Endothelial cell of umbilical vein (primary cell): ENCODE data around the gene ARFRP1. TPM values are rescaled to one million over a fixed set of nuclear protein-coding genes. Genes with fewer than 3 reads are reported as not detected.

ENCODE experiments used
- BruUV-seq: library from RNA; stranded (reverse); fragments of 400-500 nt; replicated peaks from 2 replicates; lab custom pipeline; 2021; lab: Mats Ljungman, UMichigan
- CTCF ChIA-PET: fragments of 300-600, 350-600 bp; sonication (Branson Sonifier 250); formaldehyde crosslinking; loops from one replicate; lab custom pipeline; 2021; ENCODE audit warnings: antibody characterized with exemption, inconsistent platforms; lab: Charles Lee
- POLR2A ChIA-PET: fragments of 300-600, 350-600 bp; sonication (Branson Sonifier 250); formaldehyde crosslinking; loops from one replicate; lab custom pipeline; 2021; ENCODE audit warnings: antibody characterized with exemption, inconsistent platforms; lab: Charles Lee
- DNase-seq: peaks from one replicate; pipeline ENCODE4 v3.0.0-alpha.2; 2011; ENCODE audit warnings: low read depth, low spot score
- FAIRE-seq: peaks from 2 replicates; lab custom pipeline; 2011; peaks lifted over from hg19 to GRCh38; lab: Jason Lieb, UNC
- H2AFZ ChIP-seq: 2 replicates; pipeline ENCODE4 v1.6.0; 2012; ENCODE audit warnings: low read depth, low read length, control low read depth, inconsistent platforms
- H3K27ac ChIP-seq: 2 replicates; pipeline ENCODE4 v1.5.1; 2011; ENCODE audit warnings: low read depth, mild to moderate bottlenecking, control low read depth, low read length, moderate library complexity; ENCODE audit not compliant: insufficient read depth
- H3K27me3 ChIP-seq, 2 experiments: 2 replicates each; pipeline versions ENCODE4 v1.6.0 to v1.6.1; 2011; ENCODE audit warnings: low read length in 2 of 2, mixed read lengths in 1 of 2; ENCODE audit not compliant: control insufficient read depth in 2 of 2, insufficient read depth in 2 of 2
- H3K36me3 ChIP-seq, 2 experiments: 2 replicates in 1 of 2; 3 replicates in 1 of 2; pipeline ENCODE4 v1.5.1; 2011; ENCODE audit warnings: low read length in 2 of 2, mild to moderate bottlenecking in 1 of 2, moderate library complexity in 1 of 2; ENCODE audit not compliant: control insufficient read depth in 2 of 2, insufficient read depth in 2 of 2; ENCODE audit errors: extremely low read depth in 1 of 2
- H3K4me1 ChIP-seq: 3 replicates; pipeline ENCODE4 v1.5.1; 2011; ENCODE audit warnings: mild to moderate bottlenecking, low read length; ENCODE audit not compliant: control insufficient read depth, insufficient read depth; ENCODE audit errors: extremely low read depth
- H3K4me2 ChIP-seq: 2 replicates; pipeline ENCODE4 v1.6.1; 2011; ENCODE audit warnings: low read length, control low read depth, mixed read lengths; ENCODE audit not compliant: insufficient read depth
- H3K4me3 ChIP-seq, 3 experiments: fragments of 200-600 bp in 1 of 3; sonication (generic), shearing (Covaris generic) in 1 of 3; replicated peaks in 1 of 3; 2 replicates each; pipeline ENCODE4 v1.5.1; 2011 to 2016; ENCODE audit warnings: control low read depth in 3 of 3, low read length in 3 of 3, mild to moderate bottlenecking in 2 of 3, inconsistent platforms in 1 of 3, low read depth in 1 of 3, moderate library complexity in 1 of 3; ENCODE audit not compliant: insufficient read depth in 1 of 3
- H3K79me2 ChIP-seq: 2 replicates; pipeline ENCODE4 v1.6.0; 2012; ENCODE audit warnings: low read length, inconsistent platforms; ENCODE audit not compliant: control insufficient read depth, insufficient read depth
- H3K9ac ChIP-seq: replicated peaks from 2 replicates; pipeline ENCODE3; 2011; ENCODE audit warnings: low read length, control low read depth; ENCODE audit not compliant: insufficient read depth; ENCODE audit errors: extremely low read depth
- H3K9me1 ChIP-seq: replicated peaks from 3 replicates; pipeline ENCODE4 v1.6.0; 2011; ENCODE audit warnings: mild to moderate bottlenecking, low read length; ENCODE audit not compliant: control insufficient read depth, insufficient read depth; ENCODE audit errors: extremely low read depth
- H3K9me3 ChIP-seq: replicated peaks from 2 replicates; pipeline ENCODE4 v1.5.1; 2012; ENCODE audit warnings: low read length, inconsistent platforms; ENCODE audit not compliant: control insufficient read depth, insufficient read depth
- H4K20me1 ChIP-seq: replicated peaks from 2 replicates; pipeline ENCODE3; 2011; ENCODE audit warnings: mild to moderate bottlenecking, low read length; ENCODE audit not compliant: control insufficient read depth, insufficient read depth; ENCODE audit errors: extremely low read depth
- EZH2 ChIP-seq: IDR thresholded peaks from 2 replicates; pipeline ENCODE4 v1.6.1; 2012; ENCODE audit warnings: borderline replicate concordance, low read depth, mild to moderate bottlenecking, moderate library complexity, low read length, inconsistent platforms; ENCODE audit not compliant: severe bottlenecking
- FOS ChIP-seq: IDR thresholded peaks from 2 replicates; pipeline ENCODE4 v1.6.1; 2011; ENCODE audit warnings: mild to moderate bottlenecking, low read length, moderate library complexity, borderline replicate concordance; ENCODE audit not compliant: insufficient read depth
- GATA2 ChIP-seq: IDR thresholded peaks from 2 replicates; pipeline ENCODE4 v1.7.0; 2011; ENCODE audit warnings: low read depth, mild to moderate bottlenecking, moderate library complexity, mixed read lengths, low read length; ENCODE audit not compliant: insufficient read length, insufficient read depth
- JUN ChIP-seq: IDR thresholded peaks from 2 replicates; pipeline ENCODE4 v1.6.1; 2011; ENCODE audit warnings: borderline replicate concordance, low read depth; ENCODE audit not compliant: insufficient read length, insufficient read depth
- MYC ChIP-seq: IDR thresholded peaks from one replicate; pipeline ENCODE4 v1.6.1; 2011; ENCODE audit warnings: mild to moderate bottlenecking, low read depth, low read length
- POLR2A ChIP-seq: IDR thresholded peaks from 2 replicates; pipeline ENCODE4 v1.6.1; 2012; ENCODE audit warnings: low read depth, mild to moderate bottlenecking, control low read depth, low read length
- POLR2AphosphoS5 ChIP-seq: IDR thresholded peaks from 2 replicates; pipeline ENCODE4 v1.6.1; 2012; ENCODE audit warnings: low read depth, mild to moderate bottlenecking, control low read depth, low read length, moderate library complexity; ENCODE audit not compliant: insufficient read depth
- dilution Hi-C: fragments of 300-500 bp; cut with MboI; formaldehyde crosslinking; loops from one replicate; pipeline ENCODE4 v1.15.0; 2019; ENCODE audit warnings: low sequenced_read_pairs; ENCODE audit not compliant: extremely low pct_ligation_motif_present
- intact Hi-C: fragments of 100-400 bp; cut with micrococcal nuclease; formaldehyde crosslinking; loops from one replicate; pipeline ENCODE4 v1.10.0; 2022
- polyA plus RNA-seq, 4 experiments: library from polyadenylated mRNA; depleted of rRNA in 3 of 4; stranded (reverse) in 3 of 4; unstranded in 1 of 4; fragments of >200 nt; gene quantifications; 2 replicates each; pipeline versions ENCODE4 v1.2.1 to v1.2.3, GENCODE V29; 2011 to 2012; ENCODE audit warnings: missing spikeins in 1 of 4
- total RNA-seq: library from RNA; stranded (reverse); gene quantifications from 2 replicates; pipeline ENCODE4 v1.2.3, GENCODE V29; 2021
- TF ChIP-seq, protein P1 (sequence below): IDR thresholded peaks from 2 replicates; pipeline ENCODE4 v1.6.1; 2011; ENCODE audit not compliant: insufficient read depth, insufficient read length
- TF ChIP-seq, protein P2 (sequence below), 2 donors: IDR thresholded peaks; 1 replicate in 1 of 2; 2 replicates in 1 of 2; pipeline ENCODE4 v1.5.1; 2011; ENCODE audit warnings: low read length in 2 of 2, mild to moderate bottlenecking in 2 of 2, moderate library complexity in 2 of 2, control low read depth in 1 of 2, inconsistent platforms in 1 of 2, low read depth in 1 of 2; ENCODE audit not compliant: insufficient read depth in 1 of 2; ENCODE audit errors: extremely low read depth in 1 of 2

The ARFRP1 gene
- total and polyA plus RNA-seq, 2 donors (not counting 3 experiments of a cell fraction or from before 2014, with no cell fraction given), result 48.7 to 51.6 TPM

DNA sequence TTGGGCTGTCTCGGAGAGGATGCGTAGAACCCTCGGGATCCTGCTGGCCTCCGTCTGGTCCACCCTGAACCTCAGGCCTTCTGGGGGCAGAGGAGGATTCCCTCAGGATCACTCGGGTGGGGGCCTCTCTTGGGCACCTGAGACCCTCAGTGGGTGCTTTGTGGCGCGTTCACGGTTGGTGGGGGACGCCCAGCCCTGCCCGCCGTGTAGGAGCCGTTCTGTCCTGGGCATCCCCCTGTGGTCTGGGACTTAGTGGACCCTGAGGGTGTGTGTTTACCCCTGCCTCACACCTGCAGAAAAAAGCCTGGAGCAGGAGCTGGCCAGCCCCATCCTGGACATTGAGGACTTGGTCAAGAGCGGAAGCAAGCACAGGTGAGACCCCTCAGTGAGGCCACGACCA, 42.1 kb downstream of the ARFRP1 start:
- no peaks in the 10 kb centered on the region for H3K27me3 ChIP-seq
- no peak for TF ChIP-seq EZH2
- TF ChIP-seq, protein P1, sequence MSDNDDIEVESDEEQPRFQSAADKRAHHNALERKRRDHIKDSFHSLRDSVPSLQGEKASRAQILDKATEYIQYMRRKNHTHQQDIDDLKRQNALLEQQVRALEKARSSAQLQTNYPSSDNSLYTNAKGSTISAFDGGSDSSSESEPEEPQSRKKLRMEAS, result no peak
- no peak for TF ChIP-seq GATA2
- TF ChIP-seq POLR2A, result no peak
- TF ChIP-seq MYC, result no peak
- TF ChIP-seq POLR2AphosphoS5, result no peak
- TF ChIP-seq FOS, result no peak
- TF ChIP-seq, protein P2, sequence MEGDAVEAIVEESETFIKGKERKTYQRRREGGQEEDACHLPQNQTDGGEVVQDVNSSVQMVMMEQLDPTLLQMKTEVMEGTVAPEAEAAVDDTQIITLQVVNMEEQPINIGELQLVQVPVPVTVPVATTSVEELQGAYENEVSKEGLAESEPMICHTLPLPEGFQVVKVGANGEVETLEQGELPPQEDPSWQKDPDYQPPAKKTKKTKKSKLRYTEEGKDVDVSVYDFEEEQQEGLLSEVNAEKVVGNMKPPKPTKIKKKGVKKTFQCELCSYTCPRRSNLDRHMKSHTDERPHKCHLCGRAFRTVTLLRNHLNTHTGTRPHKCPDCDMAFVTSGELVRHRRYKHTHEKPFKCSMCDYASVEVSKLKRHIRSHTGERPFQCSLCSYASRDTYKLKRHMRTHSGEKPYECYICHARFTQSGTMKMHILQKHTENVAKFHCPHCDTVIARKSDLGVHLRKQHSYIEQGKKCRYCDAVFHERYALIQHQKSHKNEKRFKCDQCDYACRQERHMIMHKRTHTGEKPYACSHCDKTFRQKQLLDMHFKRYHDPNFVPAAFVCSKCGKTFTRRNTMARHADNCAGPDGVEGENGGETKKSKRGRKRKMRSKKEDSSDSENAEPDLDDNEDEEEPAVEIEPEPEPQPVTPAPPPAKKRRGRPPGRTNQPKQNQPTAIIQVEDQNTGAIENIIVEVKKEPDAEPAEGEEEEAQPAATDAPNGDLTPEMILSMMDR (IDR thresholded peaks at IDR 0.05; ENCODE audit: extremely low read depth in 1 of 2, insufficient read depth in 1 of 2, low read depth in 1 of 2, low read length in 2 of 2), result no peak
- TF ChIP-seq JUN, result no peak
- no peak overlapping the region for H3K4me2 ChIP-seq
- H3K9ac ChIP-seq, result no peak overlapping the region
- dilution Hi-C loops (no loop called here), intact Hi-C loops (no loop called here)
- BruUV-seq, result no TSS peak
- CTCF ChIA-PET, result interaction anchor here (1.2 to 1.4 kb wide), 3 partner anchors 12 to 21 kb away, joined by 3 read pairs; partner anchors contain the start of gene STMN3
- H3K79me2 ChIP-seq, result peaks cover 6% of the 10 kb centered on the region
- H2AFZ ChIP-seq, result no peak overlapping the region
- no peaks in the 10 kb centered on the region for H4K20me1 ChIP-seq
- no peak for FAIRE-seq
- no peaks in the 10 kb centered on the region for H3K4me1 ChIP-seq
- H3K4me3 ChIP-seq, result no peak overlapping the region
- POLR2A ChIA-PET, result interaction anchor here (0.9 kb wide), 1 partner anchor 33 kb away, joined by 3 read pairs; no protein-coding TSS in a partner anchor
- peaks cover 2 to 40% of the 10 kb centered on the region in 2 experiments for H3K36me3 ChIP-seq
- no peaks in the 10 kb centered on the region for H3K9me1 ChIP-seq
- no peak overlapping the region for H3K27ac ChIP-seq
- DNase-seq, result no peak
- no peaks in the 10 kb centered on the region for H3K9me3 ChIP-seq
